SW 1271 (cell line): ENCODE data around the gene UGCG.

Source experiments
- DNase-seq, 2 experiments: peaks; one replicate each; lab custom pipeline; 2025; lab: John Stamatoyannopoulos, UW

Gene UGCG

DNA sequence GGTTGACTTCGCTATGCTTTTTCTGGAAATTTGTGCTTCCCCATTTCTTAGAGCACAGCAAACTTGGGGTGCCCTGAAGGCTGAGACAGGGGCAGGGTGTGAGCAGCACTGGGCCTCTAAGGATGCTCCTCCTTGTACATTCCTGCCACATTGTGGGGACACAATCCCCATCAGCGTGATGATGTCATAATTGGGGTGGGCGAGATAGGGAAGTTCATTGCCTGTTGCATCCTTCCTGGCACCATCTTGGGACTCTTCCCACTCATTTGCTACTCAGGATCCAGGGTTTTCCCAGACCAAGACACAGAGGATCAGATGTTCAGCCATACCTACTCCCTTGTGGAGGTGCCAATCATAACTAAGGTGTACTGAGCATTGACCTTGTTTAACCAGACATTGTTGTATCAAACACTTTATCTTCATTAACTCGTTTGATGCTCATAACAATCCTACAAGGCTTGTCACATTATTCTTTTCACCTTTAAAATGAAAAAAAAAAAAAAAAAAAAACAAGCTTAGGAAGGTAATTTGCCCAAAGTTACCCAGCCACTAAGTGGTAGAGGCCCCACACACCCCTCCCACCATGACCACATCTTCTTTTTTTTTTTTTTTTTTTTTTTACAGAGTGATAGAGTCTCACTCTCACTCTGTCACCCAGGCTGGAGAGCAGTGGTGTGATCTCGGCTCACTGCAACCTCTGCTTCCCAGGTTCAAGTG is 87.6 kb downstream of the UGCG start:
- no peak for DNase-seq
